Activated CD4-positive, alpha-beta T cell treated with anti-CD3 and anti-CD28 coated beads, Interleukin-2, Interleukin-6, amounts not matched to agents 100 ng/mL and 50 ng/mL, durations not matched to agents 16 hours and 8 hours (primary cell): ENCODE measurements around the gene HLCS.
"Not testable (repeated sequence)": the region's sequence is repeated elsewhere in the genome, so short reads cannot be mapped to it uniquely, and the experiment has no call there.

Experiments used
- DNase-seq: peaks from one replicate; pipeline ENCODE4 v3.0.0-alpha.2; 2020

HLCS gene

GRCh38 chr21:36966066-36966820, at the start of gene HLCS:
HLCS (minus strand) TSS chr21:36966669; CDS start chr21:36966638, 31 bp downstream.
- peak; percentile 81 for DNase-seq

DNA sequence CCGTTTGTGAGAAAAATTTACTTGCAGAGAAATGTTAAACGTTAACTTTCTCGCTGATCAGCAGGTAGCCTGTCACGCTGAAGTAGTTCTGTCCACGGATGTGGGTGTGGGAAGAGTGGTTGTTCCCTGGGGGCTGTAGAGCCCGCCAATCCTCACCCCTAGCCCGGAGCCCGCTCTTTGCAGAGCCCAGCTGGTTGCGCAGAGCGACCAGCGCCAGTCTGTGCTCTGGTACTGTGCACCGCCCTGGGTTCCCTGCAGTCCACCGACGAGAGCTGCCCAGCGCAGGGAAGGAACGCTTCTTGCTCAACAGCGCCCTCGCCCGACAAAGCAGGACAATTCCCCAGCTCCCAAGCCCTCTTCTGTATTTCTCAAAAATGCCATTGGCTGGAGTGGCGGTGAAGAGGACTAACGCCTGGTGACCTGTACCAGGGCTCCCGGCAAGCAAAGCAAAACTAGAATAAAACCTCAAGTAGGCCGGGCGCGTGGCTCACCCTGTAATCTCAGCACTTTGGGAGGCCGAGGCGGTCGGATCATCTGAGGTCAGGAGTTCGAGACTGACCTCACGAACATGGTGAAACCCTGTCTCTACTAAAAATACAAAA, 43.4 kb upstream of the HLCS start:
- peak; percentile 84 for DNase-seq

GRCh38 chr21:37008724-37009123, 42.3 kb upstream of the HLCS start:
- DNase-seq: no peak

- DNase-seq: peak; percentile 10
Observed at GRCh38 chr21:37006486-37007291, 40.2 kb upstream of the HLCS start, which contains the start of gene RIPPLY3. RIPPLY3 (plus strand) TSS chr21:37006702; CDS start chr21:37006773, 71 bp downstream.

DNA sequence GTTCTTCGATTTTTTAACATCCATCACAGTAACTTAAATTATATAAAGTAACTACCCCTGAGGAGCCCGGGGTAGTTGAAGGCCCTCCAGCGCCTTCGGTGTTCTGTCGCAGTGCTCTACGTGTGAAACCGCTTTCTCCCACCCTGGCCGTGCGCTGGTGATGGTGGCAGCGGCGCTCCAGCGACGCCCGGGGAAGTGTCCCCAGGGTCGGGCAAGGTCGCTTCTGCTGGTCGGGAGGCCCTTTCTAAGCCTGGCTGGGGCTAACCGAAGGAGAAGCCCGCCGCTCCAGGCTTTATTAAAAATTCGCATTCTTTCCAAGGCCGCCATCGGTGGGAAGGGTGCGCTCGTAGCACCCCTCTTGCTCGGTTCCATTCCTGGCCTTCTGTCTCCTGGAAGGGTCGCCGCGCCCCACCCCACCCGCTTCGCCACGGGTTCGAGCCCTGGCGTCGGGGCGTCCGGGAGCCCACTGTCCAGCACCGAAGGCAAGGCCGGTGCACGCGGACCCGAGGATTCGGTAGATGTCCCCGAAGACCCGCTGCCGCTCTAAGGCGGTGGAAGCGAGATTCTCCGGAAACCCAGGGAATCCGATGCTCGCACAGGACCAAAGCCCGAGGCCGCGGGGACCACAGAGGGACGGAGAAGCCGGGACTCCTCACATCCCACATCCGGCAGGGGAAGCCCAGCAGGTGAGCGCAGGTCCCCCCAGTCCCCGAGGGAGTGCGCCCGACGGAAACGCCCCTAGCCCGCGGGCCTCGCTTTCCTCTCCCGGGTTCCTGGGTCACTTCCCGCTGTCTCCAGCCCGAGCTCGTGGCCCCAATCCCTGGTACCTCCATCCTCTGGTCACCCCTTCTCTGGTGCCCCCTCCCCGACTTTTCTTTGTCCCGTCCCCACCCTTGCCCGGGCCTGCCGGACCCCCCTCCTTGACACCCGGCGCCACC, 39.3 kb upstream of the HLCS start:
- DNase-seq: no peak

- not testable (repeated sequence) for DNase-seq
Observed at GRCh38 chr21:37003917-37004316, 37.4 kb upstream of the HLCS start.

DNA sequence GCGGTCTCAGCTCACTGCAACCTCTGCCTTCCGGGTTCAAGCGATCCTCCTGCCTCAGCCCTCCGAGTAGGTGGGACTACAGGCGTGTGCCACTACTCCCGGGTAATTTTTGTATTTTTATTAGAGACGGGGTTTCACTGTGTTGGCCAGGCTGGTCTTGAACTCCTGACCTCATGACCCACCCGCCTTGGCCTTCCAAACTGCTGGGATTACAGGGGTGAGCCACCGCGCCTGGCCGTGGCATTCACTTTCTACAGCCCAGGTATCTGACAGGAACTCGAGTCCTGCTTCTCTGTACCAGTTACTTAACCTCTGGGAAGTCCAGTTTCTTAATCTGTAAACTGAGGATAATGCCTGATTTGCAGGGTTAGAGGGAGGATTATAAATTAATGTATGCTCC, 36.4 kb upstream of the HLCS start:
- DNase-seq: not testable (repeated sequence)

GRCh38 chr21:37001441-37001840, 35.0 kb upstream of the HLCS start:
- DNase-seq: no peak

DNA sequence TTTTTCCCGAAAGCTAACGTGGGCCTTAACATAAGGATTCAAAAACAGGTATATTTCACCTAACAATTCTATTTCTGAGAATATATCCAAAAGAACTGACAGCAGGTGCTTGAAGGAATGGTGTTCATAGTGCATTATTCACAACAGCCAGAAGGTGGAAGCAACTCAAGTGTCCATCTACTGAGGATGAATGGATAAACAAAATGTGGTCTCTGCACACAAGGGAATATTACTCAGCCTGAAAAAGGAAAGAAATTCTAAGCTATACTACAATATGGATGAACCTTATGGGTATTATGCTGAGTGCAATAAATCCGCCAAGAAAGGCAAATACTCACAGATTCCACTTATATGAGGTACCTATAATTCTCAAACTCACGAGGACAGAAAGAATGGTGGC, 33.9 kb upstream of the HLCS start:
- DNase-seq: no peak

DNA sequence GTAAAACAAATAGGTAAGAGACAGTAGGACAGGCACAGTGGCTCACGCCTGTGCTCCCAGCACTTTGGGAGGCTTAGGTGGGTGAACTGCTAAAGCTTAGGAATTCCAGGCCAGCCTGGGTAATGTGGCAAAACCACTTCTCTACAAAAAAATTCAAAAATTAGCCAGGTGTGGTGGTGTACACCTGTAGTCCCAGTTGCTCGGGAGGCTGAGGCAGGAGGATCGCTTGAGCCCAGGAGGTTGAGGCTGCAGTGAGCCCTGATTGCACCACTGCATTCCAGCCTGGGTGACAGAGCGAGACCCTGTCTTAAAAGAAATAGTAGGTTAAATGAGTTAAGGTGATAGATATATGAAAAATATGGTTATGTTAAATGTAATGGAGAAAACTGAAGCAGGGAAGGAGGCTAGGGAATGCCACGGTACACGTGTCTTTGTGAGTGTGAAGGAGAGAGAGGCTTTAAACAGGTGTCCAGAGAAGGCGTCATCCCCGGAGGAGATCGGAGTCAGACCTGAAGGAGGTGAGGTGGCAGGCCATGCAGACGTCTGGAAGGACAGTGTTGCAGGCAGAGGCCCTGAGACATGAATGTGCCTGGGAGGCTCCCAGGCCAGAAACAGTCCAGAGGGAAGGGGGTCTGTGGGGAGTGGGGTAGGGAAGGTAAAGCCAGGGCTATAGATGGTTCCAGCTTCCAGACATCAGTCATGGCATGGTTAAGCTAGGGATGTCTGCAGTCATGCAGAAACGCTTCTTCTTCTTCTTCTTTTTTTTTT, 32.8 kb upstream of the HLCS start:
- DNase-seq: no peak

DNA sequence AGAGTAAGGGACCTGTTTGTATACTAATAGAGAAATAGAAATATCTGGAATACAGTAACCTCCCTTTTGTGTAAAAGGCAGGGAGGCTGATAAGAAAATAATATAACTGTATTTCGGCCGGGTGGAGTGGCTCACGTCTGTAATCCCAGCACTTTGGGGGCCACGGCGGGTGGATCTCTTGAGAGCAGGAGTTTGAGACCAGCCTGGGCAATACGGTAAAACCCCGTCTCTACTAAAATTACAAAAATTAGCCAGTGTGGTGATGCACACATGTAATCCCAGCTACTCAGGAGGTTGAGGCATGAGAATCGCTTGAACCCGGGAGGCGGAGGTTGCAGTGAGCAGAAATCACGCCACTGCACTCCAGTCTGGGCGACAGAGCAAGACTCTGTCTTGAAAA, 28.8 kb upstream of the HLCS start:
- DNase-seq: not testable (repeated sequence)

DNA sequence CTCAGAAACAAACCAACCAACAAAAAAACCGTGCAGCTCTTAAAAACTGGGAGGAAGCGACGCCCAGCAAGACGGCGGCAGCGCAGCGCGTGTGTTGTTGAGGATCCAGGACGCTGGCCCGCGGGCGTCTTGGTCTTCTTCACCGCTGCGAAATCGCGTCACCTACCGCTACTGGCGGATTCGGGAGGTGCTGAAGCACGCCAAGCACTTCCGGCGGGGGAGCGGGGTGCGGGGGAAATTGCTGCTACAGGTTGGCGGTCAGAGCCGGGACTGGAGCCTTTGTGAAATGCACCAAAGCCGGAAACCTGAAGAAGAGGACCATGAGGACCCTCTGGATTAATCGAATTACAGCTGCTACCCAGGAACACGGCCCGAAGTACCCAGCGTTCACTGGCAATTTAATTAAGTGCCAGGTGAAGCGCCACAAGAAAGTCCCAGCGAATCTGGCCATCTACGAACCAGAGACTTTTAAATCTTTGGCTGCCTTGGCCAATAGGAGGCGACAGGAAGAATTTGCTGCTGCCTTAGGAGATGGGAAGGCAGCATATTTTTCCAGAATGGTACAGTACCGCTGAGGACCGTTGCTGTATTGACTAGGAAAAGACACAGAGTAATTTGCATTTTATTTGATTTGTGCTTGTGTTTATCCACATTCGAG, 28.2 kb upstream of the HLCS start:
- DNase-seq: peak; percentile 57

DNA sequence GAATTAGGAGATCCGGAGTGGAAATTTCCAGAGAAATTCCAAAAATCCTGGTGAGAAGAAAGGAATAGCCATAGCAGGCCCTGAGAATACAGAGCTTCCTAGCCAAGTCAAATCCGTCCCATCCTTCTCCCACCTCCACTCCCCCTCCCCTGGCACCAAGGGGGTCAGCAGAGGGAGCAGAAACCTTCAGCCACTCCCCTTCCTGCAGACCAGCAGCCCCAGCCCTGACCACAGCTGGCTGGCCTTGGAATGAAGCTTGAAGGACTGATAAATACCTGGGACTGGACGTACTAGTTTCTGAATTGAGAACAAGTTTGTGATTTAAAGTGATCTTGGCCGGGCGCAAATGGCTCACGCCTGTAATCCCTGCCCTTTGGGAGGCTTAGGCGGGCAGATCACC, 26.2 kb upstream of the HLCS start:
- no peak for DNase-seq

GRCh38 chr21:36990508-36991205, 24.2 kb upstream of the HLCS start:
- DNase-seq: no peak

DNA sequence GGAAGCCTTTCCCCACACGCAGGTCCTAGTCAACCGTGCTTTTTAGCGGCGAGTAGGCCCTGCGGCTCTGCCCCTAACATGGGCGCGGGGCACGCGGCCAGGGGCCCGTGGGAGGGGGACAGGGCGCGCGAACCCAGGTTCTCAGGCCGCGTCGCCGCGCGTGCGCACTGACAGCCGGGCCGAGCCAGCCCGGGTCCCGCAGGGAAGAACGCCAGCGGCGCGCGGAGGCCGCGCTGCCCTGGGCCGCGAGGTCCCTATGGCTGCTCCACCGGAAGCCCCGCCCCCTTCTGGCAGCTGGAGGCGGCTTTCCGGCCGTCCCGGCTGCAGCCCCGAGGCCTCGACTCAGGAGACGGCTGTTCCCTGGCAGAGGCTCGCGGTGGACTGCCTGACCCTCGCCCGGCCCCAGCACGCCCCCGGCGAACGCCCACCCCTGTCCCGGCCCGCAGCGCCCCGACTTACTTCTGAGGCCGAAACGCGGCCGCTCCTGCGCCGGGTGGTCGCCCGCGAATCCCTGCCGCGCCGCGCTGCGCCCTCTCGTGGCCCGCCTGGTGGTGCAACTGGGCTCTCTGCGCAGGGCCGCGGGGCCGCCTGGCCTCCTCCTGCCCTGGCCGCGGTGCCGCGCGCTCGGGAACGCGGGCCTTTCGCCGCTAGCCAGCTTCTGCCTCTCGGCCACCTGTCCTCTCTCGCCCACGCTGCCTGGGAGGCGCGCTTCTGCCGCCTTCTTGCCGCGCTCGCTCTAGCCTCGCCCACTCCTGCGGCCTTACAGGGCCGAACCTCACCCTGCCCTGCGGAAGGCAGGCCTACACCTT, 23.4 kb upstream of the HLCS start:
- DNase-seq: peak; percentile 94

DNA sequence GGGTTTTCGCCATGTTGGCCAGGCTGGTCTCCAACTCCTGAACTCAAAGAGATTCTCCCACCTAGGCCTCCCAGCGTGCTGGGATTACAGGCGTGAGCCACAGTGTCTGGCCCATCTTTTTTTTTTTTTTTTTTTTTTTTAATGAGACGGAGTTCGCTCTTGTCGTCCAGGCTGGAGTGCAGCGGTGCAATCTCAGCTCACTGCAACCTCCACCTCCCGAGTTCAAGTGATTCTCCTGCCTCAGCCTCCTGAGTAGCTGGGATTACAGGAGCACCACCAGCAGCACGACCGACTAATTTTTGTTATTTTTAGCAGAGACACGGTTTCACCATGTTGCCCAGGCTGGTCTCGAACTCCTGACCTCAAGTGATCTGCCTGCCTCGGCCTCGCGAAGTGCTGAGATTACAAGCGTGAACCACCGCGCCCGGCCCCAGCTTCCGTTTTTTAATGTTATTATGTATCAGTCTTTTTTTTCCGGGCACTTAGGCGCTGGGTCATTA, 22.8 kb upstream of the HLCS start:
- DNase-seq: not testable (repeated sequence)

DNA sequence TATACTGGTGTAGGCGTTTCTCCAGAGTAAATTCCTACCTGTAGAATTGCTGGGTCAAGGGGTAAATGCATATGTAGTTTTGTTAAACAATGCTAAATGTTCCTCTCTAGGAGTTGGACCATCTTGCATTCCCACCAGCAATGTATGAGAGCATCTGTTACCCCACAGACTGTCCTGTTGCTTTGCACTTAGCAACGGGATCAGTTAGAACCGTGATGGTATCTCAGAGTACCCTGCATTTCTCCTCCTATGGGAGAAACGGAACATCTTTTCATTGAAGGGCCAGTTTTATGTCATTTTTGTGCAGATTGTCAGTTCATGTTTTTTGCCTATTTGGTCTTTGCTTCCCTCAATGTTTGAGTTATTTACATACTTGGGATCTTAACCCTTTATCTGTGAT, 22.1 kb upstream of the HLCS start:
- no peak for DNase-seq

- no peak for DNase-seq
Observed at GRCh38 chr21:36987845-36988244, 21.4 kb upstream of the HLCS start.
